K562 (cell line): ENCODE results near the gene MED13L. TPM values are rescaled to one million over a fixed set of nuclear protein-coding genes. Genes with fewer than 3 reads are reported as not detected.
A peak's percentile ranks its signal among the peaks of the same experiment; 100 is the strongest.

Experiments used
- ATAC-seq: fragments of 200-7000 bp; cut with Tn5 transposase; 3 replicates; pipeline ENCODE4 v1.9.1; 2020; ENCODE audit warnings: moderate library complexity
- BruUV-seq: library from RNA; stranded (reverse); fragments of 400-500 nt; replicated peaks from 2 replicates; lab custom pipeline; 2021; lab: Mats Ljungman, UMichigan
- CTCF ChIA-PET: fragments of 300-600 bp; formaldehyde crosslinking; extraction: SDS; loops from one replicate; lab custom pipeline; 2021; ENCODE audit warnings: low intra/inter-chr PET ratio; lab: Yijun Ruan, JAX
- POLR2A ChIA-PET: fragments of 300-600, 350-650 bp; sonication (Branson Sonifier 250); formaldehyde crosslinking; extraction: SDS; loops from one replicate; lab custom pipeline; 2021; ENCODE audit warnings: antibody characterized with exemption, inconsistent platforms; lab: Yijun Ruan, JAX
- DNase-seq, 4 experiments: peaks; one replicate each; pipeline versions ENCODE4 v3.0.0 to v3.0.0-alpha.2; 2011 to 2018; ENCODE audit warnings: low spot score in 3 of 4, mixed read lengths in 3 of 4; ENCODE audit errors: extremely low read depth in 1 of 4
- FAIRE-seq: peaks from 2 replicates; lab custom pipeline; 2011; peaks lifted over from hg19 to GRCh38; lab: Jason Lieb, UNC
- H2AFZ ChIP-seq: 2 replicates; pipeline ENCODE4 v1.6.0; 2011; ENCODE audit warnings: low read depth, low read length, control low read depth, inconsistent platforms
- H3K27ac ChIP-seq: fragments of 200-600 bp; 3 replicates; pipeline ENCODE4 v1.8.0; 2011; ENCODE audit warnings: low read depth, mild to moderate bottlenecking, control low read depth, inconsistent platforms, low read length, moderate library complexity, mixed read lengths; ENCODE audit errors: extremely low read depth
- H3K27me3 ChIP-seq, 2 experiments: fragments of 300-600 bp in 1 of 2; 2 replicates in 1 of 2; 3 replicates in 1 of 2; pipeline versions ENCODE4 v1.6.0 to v1.8.0; 2011; ENCODE audit warnings: inconsistent platforms in 2 of 2, low read length in 2 of 2, mild to moderate bottlenecking in 1 of 2, mixed read lengths in 1 of 2, moderate library complexity in 1 of 2; ENCODE audit not compliant: control insufficient read depth in 2 of 2, insufficient read depth in 2 of 2
- H3K36me3 ChIP-seq: fragments of 300-600 bp; 3 replicates; pipeline ENCODE4 v1.8.0; 2011; ENCODE audit warnings: mild to moderate bottlenecking, low read length, inconsistent platforms; ENCODE audit not compliant: control insufficient read depth, insufficient read depth
- H3K4me1 ChIP-seq, 2 experiments: fragments of 200-600 bp in 1 of 2; replicated peaks in 1 of 2; 2 replicates in 1 of 2; 3 replicates in 1 of 2; pipeline versions ENCODE4 v1.5.1 to v1.8.0; 2011; ENCODE audit warnings: inconsistent platforms in 2 of 2, low read length in 2 of 2, mild to moderate bottlenecking in 1 of 2, mixed read lengths in 1 of 2, moderate library complexity in 1 of 2; ENCODE audit not compliant: control insufficient read depth in 2 of 2, insufficient read depth in 2 of 2
- H3K4me2 ChIP-seq: 2 replicates; pipeline ENCODE4 v1.6.1; 2011; ENCODE audit warnings: low read length, control low read depth, inconsistent platforms, mixed read lengths; ENCODE audit not compliant: insufficient read depth
- H3K4me3 ChIP-seq: fragments of 200-600 bp; sonication (generic), shearing (Covaris generic); 2 replicates; pipeline ENCODE4 v1.5.1; 2016; ENCODE audit warnings: control low read depth, inconsistent platforms
- H3K79me2 ChIP-seq: fragments of 200-600 bp; 3 replicates; pipeline ENCODE4 v1.8.0; 2011; ENCODE audit warnings: low read length, inconsistent platforms; ENCODE audit not compliant: control insufficient read depth, insufficient read depth
- H3K9ac ChIP-seq, 2 experiments: 2 replicates each; pipeline versions ENCODE4 v1.6.0 to v1.6.1; 2011; ENCODE audit warnings: low read depth in 2 of 2, low read length in 2 of 2, control low read depth in 1 of 2, inconsistent platforms in 1 of 2, mild to moderate bottlenecking in 1 of 2, mixed read lengths in 1 of 2; ENCODE audit not compliant: insufficient read depth in 1 of 2
- H3K9me1 ChIP-seq: one replicate; pipeline ENCODE4 v1.6.0; 2011; ENCODE audit warnings: inconsistent platforms, mild to moderate bottlenecking, low read length, moderate library complexity; ENCODE audit not compliant: control insufficient read depth, insufficient read depth
- H3K9me3 ChIP-seq: replicated peaks from 2 replicates; pipeline ENCODE4 v1.5.1; 2011; ENCODE audit warnings: low read depth, low read length, inconsistent platforms; ENCODE audit not compliant: control insufficient read depth, insufficient read depth
- H4K20me1 ChIP-seq: replicated peaks from 2 replicates; pipeline ENCODE4 v1.6.1; 2011; ENCODE audit warnings: low read length, inconsistent platforms, mixed read lengths; ENCODE audit not compliant: control insufficient read depth, insufficient read depth
- CC2D1A ChIP-seq: fragments of 450-650 bp; IDR thresholded peaks from 2 replicates; pipeline ENCODE4 v1.6.1; 2017; ENCODE audit warnings: mild to moderate bottlenecking
- CHD4 ChIP-seq: fragments of 200-600 bp; sonication (generic); IDR thresholded peaks from 3 replicates; pipeline ENCODE4 v1.6.1; 2012; ENCODE audit warnings: low read depth, mild to moderate bottlenecking, mixed read lengths, low read length, inconsistent platforms; ENCODE audit not compliant: insufficient read depth, insufficient replicate concordance, poor library complexity, severe bottlenecking
- CTBP1 ChIP-seq: fragments of 450-650 bp; IDR thresholded peaks from 2 replicates; pipeline ENCODE4 v1.6.1; 2016; ENCODE audit warnings: borderline replicate concordance
- ERF ChIP-seq: fragments of 450-650 bp; formaldehyde crosslinking; IDR thresholded peaks from 2 replicates; pipeline ENCODE4 v1.4.0; 2020; ENCODE audit warnings: mild to moderate bottlenecking, mixed read lengths
- ILK ChIP-seq: fragments of 450-650 bp; IDR thresholded peaks from 2 replicates; pipeline ENCODE4 v1.6.1; 2016; ENCODE audit warnings: missing genetic modification characterization, low read depth, mild to moderate bottlenecking, missing compliant biosample characterization, moderate library complexity, borderline replicate concordance
- MGA ChIP-seq: fragments of 450-650 bp; IDR thresholded peaks from 2 replicates; pipeline ENCODE4 v1.6.1; 2016; ENCODE audit warnings: mild to moderate bottlenecking, moderate library complexity
- TEAD4 ChIP-seq, 2 experiments: sonication (generic) in 1 of 2; formaldehyde crosslinking in 1 of 2; IDR thresholded peaks; 2 replicates each; pipeline versions ENCODE4 v1.6.1 to v1.8.0; 2012 to 2022; ENCODE audit warnings: borderline replicate concordance in 1 of 2, inconsistent platforms in 1 of 2, low read length in 1 of 2, mild to moderate bottlenecking in 1 of 2, missing genetic modification reagents in 1 of 2
- ZNF146 ChIP-seq: IDR thresholded peaks from one replicate; pipeline ENCODE4 v1.6.1; 2018; ENCODE audit warnings: missing compliant biosample characterization; ENCODE audit not compliant: unreplicated experiment
- ZNF23 ChIP-seq: fragments of 250-450 bp; sonication (Bioruptor Pico); IDR thresholded peaks from 2 replicates; pipeline ENCODE4 v1.4.0; 2020; ENCODE audit warnings: mild to moderate bottlenecking
- WGBS: fragments of 100-300 bp; shearing (Covaris generic); methylation state at CpG from one replicate; pipeline ENCODE4 v1.1.6; 2016; ENCODE audit warnings: low coverage, mixed read lengths; ENCODE audit not compliant: insufficient coverage; ENCODE audit errors: missing lambda C conversion rate; 5-methylcytosine and 5-hydroxymethylcytosine counted together
- in situ Hi-C: fragments of 300-500 bp; cut with MboI; formaldehyde crosslinking; loops from 4 replicates; pipeline ENCODE4 v1.15.0; 2018; ENCODE audit warnings: inconsistent platforms, mixed read lengths
- intact Hi-C: fragments of 100-400 bp; cut with micrococcal nuclease; formaldehyde crosslinking; loops from 2 replicates; pipeline ENCODE4 v1.14.2; 2022
- polyA plus RNA-seq, 8 experiments: library from polyadenylated mRNA; depleted of rRNA in 4 of 8; stranded (reverse) in 5 of 8; unstranded in 3 of 8; fragments of >200 nt; fragmentation: Nextera tagmentation in 2 of 8; fragmentation: Illumina TruSeq in 1 of 8; extraction: Ambion mirVana in 2 of 8; extraction: Trizol in 1 of 8; gene quantifications; 2 replicates each; pipeline versions ENCODE4 v1.2.1 to v1.2.3, GENCODE V29; 2011 to 2014; ENCODE audit warnings: inconsistent platforms in 1 of 8, missing spikeins in 1 of 8
- total RNA-seq, 7 experiments: library from RNA; depleted of rRNA in 6 of 7; stranded (reverse); fragments of >200 nt in 6 of 7; fragmentation: Illumina TruSeq in 2 of 7; extraction: Trizol in 2 of 7; gene quantifications; 2 replicates each; pipeline versions ENCODE4 v1.2.1 to v1.2.3, GENCODE V29; 2011 to 2021; ENCODE audit warnings: low replicate concordance in 1 of 7

Gene MED13L
- total and polyA plus RNA-seq, 9 of the 15 experiments (the other 6 are each of a cell fraction or from before 2014, with no cell fraction given): 13.4 to 90.3 (median 36.9) TPM

DNA sequence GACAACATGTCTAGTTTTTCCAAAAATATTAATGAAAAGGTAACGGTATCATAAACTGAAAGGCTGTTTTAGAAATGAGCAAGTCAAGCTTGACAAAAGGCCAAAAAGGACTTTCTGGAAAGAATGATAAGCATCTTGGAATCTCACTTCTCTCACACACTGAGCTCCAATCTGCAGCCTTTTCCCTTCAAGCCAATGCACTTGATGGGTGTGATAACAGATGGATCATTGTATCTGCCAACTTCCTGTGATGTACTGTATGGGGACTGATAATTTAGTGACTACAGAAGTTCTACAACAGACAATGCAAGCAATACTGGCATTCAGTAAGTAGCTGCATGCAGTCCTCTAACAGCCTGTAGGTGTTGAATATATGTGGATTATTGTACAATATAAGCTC lies 147.1 kb downstream of the MED13L start:
- H3K27ac ChIP-seq: no peak overlapping the region
- no TSS peak for BruUV-seq
- peak in 1 of 4 experiments; percentile 31 for DNase-seq
- no peak overlapping the region; the same call in 1 of the 2 replicates for H3K4me2 ChIP-seq
- POLR2A ChIA-PET: interaction anchor here (0.6 to 1.7 kb wide), 3 partner anchors 12 to 473 kb away, joined by 3 to 10 read pairs (median 3); no protein-coding TSS in a partner anchor
- peaks cover 12 to 25% of the 10 kb centered on the region in 2 experiments for H3K4me1 ChIP-seq
- no peak overlapping the region for H3K4me3 ChIP-seq
- H3K79me2 ChIP-seq: peaks cover 100% of the 10 kb centered on the region
- H4K20me1 ChIP-seq: peaks cover 23% of the 10 kb centered on the region; the same call in 1 of the 2 replicates
- H3K9me3 ChIP-seq: no peaks in the 10 kb centered on the region
- no peaks in the 10 kb centered on the region for H3K36me3 ChIP-seq
- CTCF ChIA-PET: no interaction called here
- no peaks in the 10 kb centered on the region for H3K27me3 ChIP-seq
- in situ Hi-C loops (no loop called here), intact Hi-C loops (no loop called here)
- peak; percentile 40 for FAIRE-seq
- H3K9ac ChIP-seq: no peak overlapping the region
- H3K9me1 ChIP-seq: no peaks in the 10 kb centered on the region
- ATAC-seq: peak; percentile 17; the same call in 2 of the 3 replicates
- H2AFZ ChIP-seq: no peak overlapping the region
- WGBS: 7% methylated on average over 1 of the region's 1 CpG
- TF ChIP-seq TEAD4 (IDR thresholded peaks at IDR 0.05; ENCODE audit: low read length): 0 out of 2 replicates have a peak, but pooled peaks have one; percentile 32
- TF ChIP-seq TEAD4 (CRISPR knock-in tag; IDR thresholded peaks at IDR 0.05; ENCODE audit: borderline replicate concordance): no peak
- TF ChIP-seq CC2D1A: no peak
- TF ChIP-seq ERF (CRISPR knock-in tag): no peak
- no peak for TF ChIP-seq ILK (tag)
- peak; percentile 30; the same call in 1 of the 2 replicates for TF ChIP-seq CTBP1
- no peak for TF ChIP-seq ZNF146
- no peak for TF ChIP-seq ZNF23 (CRISPR knock-in tag)
- no peak for TF ChIP-seq MGA
- no peak for TF ChIP-seq CHD4
